IgD-negative memory B cell (primary cell): ENCODE measurements around the gene ROBO1. TPM values are rescaled to one million over a fixed set of nuclear protein-coding genes. Genes with fewer than 3 reads are reported as not detected.
A peak's percentile ranks its signal among the peaks of the same experiment; 100 is the strongest.

Experiments
- H3K27ac Mint-ChIP-seq, 3 donors: one replicate each; pipeline ENCODE4 v1.8.0; 2020 to 2022; ENCODE audit warnings: mild to moderate bottlenecking in 3 of 3, mixed read lengths in 3 of 3, moderate library complexity in 1 of 3
- H3K27me3 Mint-ChIP-seq: one replicate; pipeline ENCODE4 v1.8.0; 2021; ENCODE audit warnings: mixed read lengths
- H3K36me3 Mint-ChIP-seq: one replicate; pipeline ENCODE4 v1.8.0; 2020; ENCODE audit warnings: mild to moderate bottlenecking, mixed read lengths
- H3K4me1 Mint-ChIP-seq, 3 donors: one replicate each; pipeline ENCODE4 v1.8.0; 2020 to 2022; ENCODE audit warnings: mixed read lengths in 3 of 3, mild to moderate bottlenecking in 1 of 3
- H3K4me3 Mint-ChIP-seq, 4 donors: one replicate each; pipeline ENCODE4 v1.8.0; 2020 to 2022; ENCODE audit warnings: mild to moderate bottlenecking in 4 of 4, mixed read lengths in 4 of 4, moderate library complexity in 3 of 4
- H3K9me3 Mint-ChIP-seq, 3 donors: one replicate each; pipeline ENCODE4 v1.8.0; 2020 to 2021; ENCODE audit warnings: mixed read lengths in 3 of 3, mild to moderate bottlenecking in 1 of 3
- polyA plus RNA-seq: library from polyadenylated mRNA; unstranded; fragments of 300-500 nt; fragmentation: Illumina TruSeq; gene quantifications from one replicate; pipeline ENCODE4 v1.2.3, GENCODE V29; 2021

ROBO1 gene
- polyA plus RNA-seq, 1 donor from 2014 or later = 2.3 TPM

DNA sequence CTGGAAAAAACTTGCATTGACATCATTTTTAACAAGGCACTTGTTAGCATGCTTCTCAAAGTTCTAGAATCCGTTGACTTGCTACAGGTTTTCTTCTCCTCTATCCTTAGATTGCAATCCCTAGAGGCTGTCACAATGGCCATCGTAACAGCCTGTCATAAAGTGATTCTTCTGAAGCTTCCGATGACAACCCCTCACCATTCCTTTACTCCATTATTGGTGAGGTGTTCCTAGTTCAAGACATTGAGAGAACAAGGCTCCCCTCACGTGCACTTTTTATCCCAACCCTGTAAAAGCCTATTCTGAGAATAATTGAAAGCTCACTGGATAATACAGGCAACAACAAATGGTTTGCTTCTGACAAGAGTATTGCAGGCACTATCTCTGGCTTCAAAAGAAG lies 131.4 kb downstream of the ROBO1 start:
- H3K4me3 Mint-ChIP-seq = no peak overlapping the region
- H3K9me3 Mint-ChIP-seq = peaks cover 4 to 11% (median 5%) of the 10 kb centered on the region in 3 donors

DNA sequence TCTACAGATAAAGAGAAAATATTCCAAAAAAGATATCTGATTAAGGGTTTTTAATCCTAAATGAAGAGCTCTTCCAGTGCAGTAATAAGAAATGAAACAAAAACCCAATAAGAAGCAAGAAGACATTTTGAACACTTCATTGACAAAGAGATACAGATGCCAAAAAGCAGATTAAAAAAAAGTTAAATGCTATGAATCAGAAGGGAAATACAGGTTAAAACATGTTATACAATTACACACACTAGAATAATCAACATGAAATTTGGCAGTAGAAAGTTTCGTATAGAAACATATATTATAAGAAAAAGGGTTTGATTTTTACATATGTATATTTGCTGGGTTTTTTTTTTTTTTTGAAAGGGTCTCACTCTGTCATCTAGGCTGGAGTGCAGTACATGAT lies 135.0 kb downstream of the ROBO1 start:
- Mint-ChIP-seq H3K27ac (no peak overlapping the region), H3K4me3 (no peak overlapping the region), H3K4me1 (no peaks in the 10 kb centered on the region), H3K27me3 (no peaks in the 10 kb centered on the region), H3K9me3 (peaks cover 3 to 6% (median 5%) of the 10 kb centered on the region in 3 donors), H3K36me3 (no peaks in the 10 kb centered on the region)

More for the DNA sequence above, 131.4 kb downstream of the ROBO1 start:
- Mint-ChIP-seq H3K36me3 (no peaks in the 10 kb centered on the region), H3K4me1 (no peaks in the 10 kb centered on the region), H3K27me3 (no peaks in the 10 kb centered on the region), H3K27ac (no peak overlapping the region)

DNA sequence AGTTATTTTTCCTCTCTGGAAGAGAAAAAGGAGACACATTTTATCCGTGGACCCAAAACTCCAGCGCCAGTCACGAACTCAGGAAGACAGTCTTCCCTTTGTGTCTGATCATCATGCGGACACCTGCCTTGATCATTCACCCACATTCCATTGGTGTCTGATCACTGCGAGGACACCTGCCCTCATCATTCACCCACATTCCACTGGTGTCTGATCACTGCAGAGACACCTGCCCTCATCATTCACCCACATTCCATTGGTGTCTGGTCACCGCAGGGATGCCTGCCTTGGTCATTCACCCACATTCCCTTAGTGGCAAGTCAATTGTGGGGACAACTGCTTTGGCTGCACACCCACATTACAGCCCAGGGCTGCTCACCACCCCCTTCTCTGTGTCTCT lies 148.9 kb downstream of the ROBO1 start:
- Mint-ChIP-seq H3K27ac (no peak overlapping the region), H3K4me3 (peak overlapping the region in 1 of 4 donors; percentile 9), H3K36me3 (peaks cover 1% of the 10 kb centered on the region), H3K9me3 (peaks cover 10 to 43% (median 21%) of the 10 kb centered on the region in 3 donors), H3K27me3 (no peaks in the 10 kb centered on the region), H3K4me1 (no peaks in the 10 kb centered on the region)

DNA sequence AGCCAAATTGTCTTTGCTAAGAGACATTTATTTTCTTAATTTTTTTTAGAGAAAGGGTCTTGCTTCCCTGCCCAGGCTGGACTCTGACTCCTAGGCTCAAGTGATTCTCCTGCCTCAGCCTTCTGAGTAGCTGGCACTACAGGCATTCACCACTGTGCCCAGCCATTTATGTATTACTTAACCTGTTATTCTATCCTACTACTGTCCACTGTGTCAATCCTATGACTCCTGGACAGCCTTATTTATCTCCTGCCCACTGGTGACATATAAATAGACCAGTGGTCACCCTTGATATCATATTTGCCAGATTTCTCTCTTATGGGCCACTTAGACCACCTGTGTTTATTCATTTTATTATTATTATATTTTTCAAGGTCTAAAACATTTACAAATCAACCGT lies 161.4 kb downstream of the ROBO1 start:
- Mint-ChIP-seq H3K27ac (no peak overlapping the region), H3K36me3 (no peaks in the 10 kb centered on the region), H3K27me3 (no peaks in the 10 kb centered on the region), H3K4me3 (no peak overlapping the region), H3K9me3 (peaks cover 1 to 19% (median 10%) of the 10 kb centered on the region in 3 donors), H3K4me1 (no peaks in the 10 kb centered on the region)

DNA sequence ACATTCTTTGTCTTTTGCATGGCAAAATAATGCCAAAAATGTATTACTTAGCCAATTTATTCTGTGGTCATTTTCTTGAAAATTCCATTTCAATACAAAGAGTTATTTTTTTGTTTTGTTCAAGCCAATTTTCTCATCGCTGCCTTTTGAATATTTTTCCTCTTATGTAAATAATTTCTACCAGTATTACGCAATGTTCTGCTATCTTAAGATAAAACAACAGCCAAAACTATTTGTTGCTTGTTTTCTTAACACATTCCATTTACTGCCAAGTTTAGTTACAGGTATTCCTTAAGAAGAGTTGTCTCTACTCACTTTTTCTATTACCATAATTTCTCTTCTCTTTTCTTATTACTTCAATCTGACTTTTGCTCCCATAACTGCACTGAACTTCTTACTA lies 163.1 kb downstream of the ROBO1 start:
- no peaks in the 10 kb centered on the region for H3K27me3 Mint-ChIP-seq
- no peak overlapping the region for H3K4me3 Mint-ChIP-seq
- peaks cover 0 to 22% (median 15%) of the 10 kb centered on the region in 3 donors for H3K9me3 Mint-ChIP-seq
- no peak overlapping the region for H3K27ac Mint-ChIP-seq
- no peaks in the 10 kb centered on the region for H3K4me1 Mint-ChIP-seq
- H3K36me3 Mint-ChIP-seq = no peaks in the 10 kb centered on the region

DNA sequence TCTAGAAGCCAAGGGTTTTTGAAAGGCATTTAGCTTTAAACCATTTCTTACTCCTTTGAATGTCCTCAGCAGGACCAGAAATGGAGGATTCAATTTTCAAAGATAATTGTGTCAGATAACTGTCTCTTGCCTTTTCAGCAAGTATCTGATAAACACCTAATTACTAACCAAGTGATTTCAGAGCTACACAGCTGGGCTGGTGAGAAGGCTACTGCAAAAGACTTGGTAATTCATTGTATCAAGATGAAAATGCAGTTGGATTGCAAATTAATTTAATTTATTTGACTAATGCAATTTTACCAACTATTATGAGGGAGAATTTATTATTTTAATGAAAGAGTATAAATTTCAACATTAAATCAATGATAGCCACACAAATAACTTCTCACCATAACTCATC lies 165.4 kb downstream of the ROBO1 start:
- H3K9me3 Mint-ChIP-seq = peaks cover 0 to 22% (median 7%) of the 10 kb centered on the region in 3 donors

DNA sequence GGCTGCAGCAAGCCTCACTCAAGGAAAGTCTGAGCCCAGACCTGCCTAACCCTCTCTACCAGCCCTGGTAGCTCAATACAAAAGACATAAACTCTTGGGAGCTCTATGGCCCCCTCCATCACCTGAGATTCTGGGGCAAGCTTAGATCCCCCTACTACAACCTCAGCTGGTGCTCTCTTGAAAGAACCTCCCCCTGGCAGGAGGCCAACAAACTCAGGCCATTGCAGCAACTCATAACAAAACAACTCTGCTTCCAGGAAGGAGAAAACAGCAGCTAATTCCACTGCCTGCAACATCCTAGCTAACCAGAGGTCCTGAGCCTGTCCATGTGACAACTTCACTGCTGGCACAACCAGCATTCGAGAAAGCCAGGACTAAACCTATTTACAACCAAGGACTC lies 169.2 kb downstream of the ROBO1 start:
- no peak overlapping the region for H3K4me3 Mint-ChIP-seq

More for the DNA sequence above, 165.4 kb downstream of the ROBO1 start:
- H3K4me3 Mint-ChIP-seq = no peak overlapping the region
- H3K27ac Mint-ChIP-seq = no peak overlapping the region
- no peaks in the 10 kb centered on the region for H3K36me3 Mint-ChIP-seq
- H3K4me1 Mint-ChIP-seq = no peaks in the 10 kb centered on the region
- H3K27me3 Mint-ChIP-seq = no peaks in the 10 kb centered on the region

DNA sequence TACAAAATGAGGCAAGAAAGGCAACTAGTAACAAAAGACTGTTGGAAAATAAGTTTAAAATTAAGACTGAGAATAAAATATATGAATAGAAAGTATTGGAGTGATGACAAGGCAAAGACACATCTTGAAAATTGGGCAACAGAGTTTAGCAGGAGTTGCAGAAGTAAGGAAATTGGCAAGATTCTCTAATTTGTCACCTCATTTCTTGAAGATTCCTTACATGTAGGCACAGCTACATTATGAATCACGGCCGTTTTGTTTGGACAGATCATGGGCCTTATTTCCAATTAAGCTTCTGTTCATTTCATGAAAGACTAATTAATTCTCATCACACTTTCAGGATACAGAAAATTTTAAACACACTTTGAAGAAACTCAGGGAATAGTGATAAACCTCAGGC lies 170.1 kb downstream of the ROBO1 start:
- Mint-ChIP-seq H3K4me1 (no peaks in the 10 kb centered on the region), H3K36me3 (no peaks in the 10 kb centered on the region), H3K9me3 (peaks cover 1 to 17% (median 5%) of the 10 kb centered on the region in 3 donors), H3K27ac (no peak overlapping the region), H3K4me3 (no peak overlapping the region), H3K27me3 (no peaks in the 10 kb centered on the region)

More for the DNA sequence above, 169.2 kb downstream of the ROBO1 start:
- H3K27me3 Mint-ChIP-seq = no peaks in the 10 kb centered on the region
- H3K4me1 Mint-ChIP-seq = no peaks in the 10 kb centered on the region
- no peaks in the 10 kb centered on the region for H3K36me3 Mint-ChIP-seq
- H3K27ac Mint-ChIP-seq = no peak overlapping the region
- H3K9me3 Mint-ChIP-seq = peaks cover 0 to 18% (median 5%) of the 10 kb centered on the region in 3 donors

DNA sequence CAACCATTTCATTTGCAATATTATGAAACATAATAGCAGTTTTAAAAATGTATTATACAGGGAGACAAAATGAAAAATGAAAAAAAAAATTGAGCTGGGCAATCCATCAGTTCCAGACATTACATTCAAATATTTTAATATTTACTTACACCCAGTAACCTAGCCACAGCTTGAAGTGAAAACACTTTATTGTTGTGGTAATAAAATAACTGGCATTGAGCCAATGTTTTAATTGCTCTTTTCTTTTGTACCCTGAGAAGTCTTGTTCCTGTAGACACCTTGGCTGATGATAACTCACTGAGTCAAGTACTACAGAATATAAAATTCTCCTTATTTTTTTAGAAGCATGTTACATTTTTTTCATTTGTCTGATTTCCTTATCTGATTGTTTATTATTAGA lies 180.6 kb downstream of the ROBO1 start:
- Mint-ChIP-seq H3K27ac (no peak overlapping the region), H3K36me3 (no peaks in the 10 kb centered on the region), H3K4me3 (no peak overlapping the region), H3K27me3 (no peaks in the 10 kb centered on the region), H3K9me3 (peaks cover 0 to 5% (median 3%) of the 10 kb centered on the region in 3 donors), H3K4me1 (no peaks in the 10 kb centered on the region)

DNA sequence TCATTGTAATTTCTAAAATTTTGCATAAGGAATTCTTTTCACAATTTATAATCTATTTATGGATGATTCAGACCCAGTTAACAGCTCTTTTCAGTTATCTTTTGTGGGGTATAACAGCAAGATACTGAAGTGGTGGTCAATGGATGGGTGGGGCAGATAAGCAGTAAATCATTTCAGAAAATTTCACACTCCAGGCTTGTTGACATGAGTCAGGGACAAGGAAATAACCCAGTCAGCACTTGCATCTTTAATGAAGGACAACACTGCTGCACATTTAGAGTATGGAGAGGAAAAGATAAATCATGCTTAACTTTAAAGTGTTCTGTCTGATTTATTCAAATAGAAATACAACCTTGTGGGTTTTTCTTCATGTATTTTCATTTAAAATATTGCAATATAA lies 181.6 kb downstream of the ROBO1 start:
- Mint-ChIP-seq H3K27me3 (no peaks in the 10 kb centered on the region), H3K9me3 (peaks cover 0 to 3% (median 3%) of the 10 kb centered on the region in 3 donors), H3K4me3 (no peak overlapping the region), H3K27ac (no peak overlapping the region), H3K4me1 (no peaks in the 10 kb centered on the region), H3K36me3 (no peaks in the 10 kb centered on the region)

DNA sequence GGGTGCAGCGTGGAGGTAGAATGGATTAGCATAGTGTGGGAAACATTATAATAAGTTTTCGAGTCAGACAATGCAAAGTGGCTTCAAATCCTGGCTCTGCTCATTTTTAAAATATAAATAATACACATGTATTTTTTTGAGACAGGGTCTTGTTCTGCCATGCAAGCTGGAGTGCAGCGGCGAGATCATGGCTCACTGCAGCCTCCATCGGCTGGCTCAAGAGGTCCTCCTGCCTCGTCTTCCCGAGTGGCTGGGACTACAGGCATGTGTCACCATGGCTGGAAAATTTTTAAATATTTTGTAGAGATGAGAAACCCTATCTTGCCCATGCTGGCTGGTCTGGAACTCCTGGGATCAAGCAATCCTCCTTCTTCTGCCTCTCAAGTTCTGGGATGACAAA lies 194.9 kb downstream of the ROBO1 start:
- Mint-ChIP-seq H3K27me3 (no peaks in the 10 kb centered on the region), H3K27ac (no peak overlapping the region), H3K36me3 (no peaks in the 10 kb centered on the region), H3K9me3 (no peaks in the 10 kb centered on the region), H3K4me1 (no peaks in the 10 kb centered on the region), H3K4me3 (no peak overlapping the region)

DNA sequence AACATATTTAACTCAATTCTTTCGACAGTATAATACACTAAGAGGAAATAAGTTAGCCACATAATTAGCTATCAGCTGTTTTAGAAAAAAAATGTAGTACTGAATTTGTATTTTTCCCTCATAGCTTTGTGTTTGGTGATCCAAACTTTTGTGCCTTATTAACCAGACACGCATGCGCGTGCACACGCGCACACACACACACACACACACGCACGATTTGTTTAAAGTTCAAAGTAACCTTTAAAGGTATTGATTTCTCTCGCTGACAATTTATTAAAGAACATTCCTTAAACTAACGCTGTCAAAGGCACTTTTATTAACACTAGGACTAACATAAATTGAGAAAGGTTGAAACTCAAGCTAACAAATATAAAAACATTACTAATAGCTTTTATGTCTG lies 198.9 kb downstream of the ROBO1 start:
- no peak overlapping the region for H3K4me3 Mint-ChIP-seq
- no peaks in the 10 kb centered on the region for H3K27me3 Mint-ChIP-seq
- H3K36me3 Mint-ChIP-seq = no peaks in the 10 kb centered on the region
- H3K9me3 Mint-ChIP-seq = peaks cover 2 to 6% (median 2%) of the 10 kb centered on the region in 3 donors
- H3K27ac Mint-ChIP-seq = no peak overlapping the region
- H3K4me1 Mint-ChIP-seq = no peaks in the 10 kb centered on the region

DNA sequence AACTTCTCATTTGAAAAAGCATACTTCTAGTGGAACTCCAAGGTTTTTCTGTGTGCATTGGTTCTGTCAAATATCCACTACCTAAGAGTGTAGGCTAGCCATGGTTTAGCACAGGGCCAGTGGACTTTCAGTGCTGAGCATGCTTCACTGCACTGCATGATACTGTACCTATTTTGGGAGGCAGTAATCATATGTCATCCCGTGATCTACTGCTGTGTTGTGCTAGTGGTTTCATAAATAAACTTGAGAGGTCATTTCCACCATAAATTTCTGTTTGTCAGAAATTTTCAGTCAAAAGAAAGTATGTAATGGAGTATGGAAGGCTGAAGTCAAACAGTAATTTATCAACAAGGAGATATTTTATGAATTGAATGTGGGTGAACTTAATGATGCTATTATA lies 203.6 kb downstream of the ROBO1 start:
- H3K9me3 Mint-ChIP-seq = peaks cover 2 to 6% (median 2%) of the 10 kb centered on the region in 3 donors
- H3K4me1 Mint-ChIP-seq = no peaks in the 10 kb centered on the region
- no peak overlapping the region for H3K27ac Mint-ChIP-seq
- H3K36me3 Mint-ChIP-seq = no peaks in the 10 kb centered on the region
- no peak overlapping the region for H3K4me3 Mint-ChIP-seq
- no peaks in the 10 kb centered on the region for H3K27me3 Mint-ChIP-seq

DNA sequence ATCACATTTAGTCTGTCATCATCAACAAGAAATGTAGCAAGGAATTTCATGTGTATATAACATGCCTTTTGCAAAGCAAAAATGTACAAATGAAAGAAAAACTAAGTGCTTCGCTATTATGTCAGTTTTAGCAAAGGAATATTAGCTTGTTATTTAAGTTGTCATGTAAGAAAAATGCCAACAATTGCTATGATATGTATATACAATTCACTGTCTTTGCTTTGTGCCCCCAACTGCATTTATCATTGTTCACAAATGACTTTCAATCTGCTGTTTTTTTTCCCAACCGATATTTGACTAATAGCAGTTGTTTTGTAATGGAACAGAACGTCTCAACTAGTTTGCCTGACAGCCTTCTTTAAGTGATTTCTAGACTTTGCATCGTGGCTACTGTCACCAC lies 207.1 kb downstream of the ROBO1 start:
- Mint-ChIP-seq H3K27me3 (no peaks in the 10 kb centered on the region), H3K4me3 (no peak overlapping the region), H3K36me3 (no peaks in the 10 kb centered on the region)

DNA sequence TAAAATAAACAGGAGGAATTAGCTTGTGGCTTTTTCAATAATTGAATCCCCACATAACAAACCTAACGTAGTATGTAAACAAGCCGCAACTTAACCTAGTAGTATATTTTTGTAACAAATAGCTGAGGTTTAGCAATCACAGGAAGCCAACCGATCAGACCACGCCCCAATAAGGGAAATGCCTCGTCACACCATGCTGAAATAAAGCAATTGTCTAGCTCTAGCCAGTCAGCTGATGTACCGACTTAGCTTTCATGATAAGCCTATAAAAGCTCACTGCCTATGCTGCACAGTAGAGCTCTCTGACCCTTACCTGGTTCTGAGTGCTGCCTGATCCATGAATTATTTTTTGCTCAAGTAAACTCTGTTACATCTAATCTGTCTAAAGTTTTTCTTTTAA lies 208.9 kb downstream of the ROBO1 start:
- H3K36me3 Mint-ChIP-seq = no peaks in the 10 kb centered on the region
- no peaks in the 10 kb centered on the region for H3K4me1 Mint-ChIP-seq
- H3K27me3 Mint-ChIP-seq = no peaks in the 10 kb centered on the region
- no peak overlapping the region for H3K4me3 Mint-ChIP-seq
- H3K9me3 Mint-ChIP-seq = peaks cover 2 to 4% (median 3%) of the 10 kb centered on the region in 3 donors
- H3K27ac Mint-ChIP-seq = no peak overlapping the region

More for the DNA sequence above, 207.1 kb downstream of the ROBO1 start:
- Mint-ChIP-seq H3K4me1 (no peaks in the 10 kb centered on the region), H3K27ac (no peak overlapping the region), H3K9me3 (peaks cover 2 to 5% (median 4%) of the 10 kb centered on the region in 3 donors)

DNA sequence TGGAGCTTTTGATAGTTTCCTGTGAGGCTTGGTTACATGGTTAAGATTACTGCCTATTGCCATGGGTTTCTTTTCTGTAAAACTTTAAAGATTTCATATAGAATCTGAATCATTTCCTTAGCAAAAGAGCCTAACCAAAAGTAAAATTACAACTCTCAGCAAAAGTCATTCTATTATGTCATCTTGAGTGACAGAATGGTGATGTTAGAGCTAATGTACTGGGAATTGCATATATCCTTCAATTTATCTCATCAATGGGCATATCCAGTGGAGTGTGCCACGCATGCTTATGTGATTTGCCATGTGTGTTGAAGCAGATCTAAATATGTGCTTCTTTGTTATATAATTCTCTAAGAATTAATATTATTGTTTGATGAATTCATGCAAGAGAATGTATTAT lies 212.1 kb downstream of the ROBO1 start:
- no peaks in the 10 kb centered on the region for H3K36me3 Mint-ChIP-seq
- no peak overlapping the region for H3K4me3 Mint-ChIP-seq
- no peak overlapping the region for H3K27ac Mint-ChIP-seq
- no peaks in the 10 kb centered on the region for H3K27me3 Mint-ChIP-seq
- H3K4me1 Mint-ChIP-seq = no peaks in the 10 kb centered on the region
- peaks cover 2 to 6% (median 4%) of the 10 kb centered on the region in 3 donors for H3K9me3 Mint-ChIP-seq

DNA sequence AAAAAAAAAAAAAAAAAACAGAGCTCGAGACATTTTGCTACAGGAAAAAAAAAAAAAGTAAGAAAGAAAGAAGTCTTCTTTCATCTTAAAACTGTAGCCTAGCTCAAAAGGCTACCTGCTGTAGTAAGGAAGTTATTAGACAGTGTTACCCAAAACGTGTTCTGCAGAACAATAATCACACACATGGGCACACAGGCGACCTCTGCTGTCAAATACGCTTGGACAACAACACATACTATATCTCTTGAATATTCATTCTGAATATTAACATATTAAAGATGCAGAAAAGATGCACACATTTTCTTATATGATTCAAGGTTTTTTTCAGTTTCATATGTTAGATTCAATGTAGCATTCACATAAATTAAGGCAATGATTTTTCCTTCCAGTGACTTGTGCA lies 215.8 kb downstream of the ROBO1 start:
- Mint-ChIP-seq H3K27me3 (no peaks in the 10 kb centered on the region), H3K4me1 (no peaks in the 10 kb centered on the region)

More for the DNA sequence above, 215.8 kb downstream of the ROBO1 start:
- Mint-ChIP-seq H3K36me3 (no peaks in the 10 kb centered on the region), H3K9me3 (peaks cover 3 to 4% (median 4%) of the 10 kb centered on the region in 3 donors), H3K27ac (no peak overlapping the region), H3K4me3 (no peak overlapping the region)
